Limb (tissue), 2 donors: Measurements from ENCODE around the gene KRT32.
"Not testable (repeated sequence)": the region's sequence is repeated elsewhere in the genome, so short reads cannot be mapped to it uniquely, and the experiment has no call there.

ENCODE experiments used
- DNase-seq, 2 donors: peaks; one replicate each; pipeline ENCODE4 v3.0.0-alpha.2; 2016; ENCODE audit errors: extremely low spot score in 2 of 2

KRT32 gene

DNA sequence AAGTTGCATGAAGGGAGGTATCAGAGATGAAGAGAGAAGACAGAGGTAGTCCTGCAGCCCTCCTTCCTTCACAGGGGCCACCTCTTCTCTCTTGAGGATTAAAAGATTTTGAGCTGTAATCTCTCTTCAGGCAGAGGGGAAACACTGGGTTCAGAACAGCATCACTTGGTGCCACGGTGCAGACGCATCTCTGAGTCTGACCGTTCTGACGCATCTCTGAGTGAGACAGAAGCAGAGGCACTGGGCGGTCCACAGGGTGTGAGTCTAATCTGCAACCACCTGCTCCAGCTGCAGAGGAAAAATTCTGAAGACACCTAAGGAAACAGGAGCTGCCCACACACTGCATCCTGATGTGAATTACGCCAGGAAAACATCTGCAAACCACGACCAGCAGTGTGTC is 37.5 kb downstream of the KRT32 start:
- DNase-seq = no peak

GRCh38 chr17:41428591-41429291 is 38.4 kb downstream of the KRT32 start:
- DNase-seq = no peak

DNA sequence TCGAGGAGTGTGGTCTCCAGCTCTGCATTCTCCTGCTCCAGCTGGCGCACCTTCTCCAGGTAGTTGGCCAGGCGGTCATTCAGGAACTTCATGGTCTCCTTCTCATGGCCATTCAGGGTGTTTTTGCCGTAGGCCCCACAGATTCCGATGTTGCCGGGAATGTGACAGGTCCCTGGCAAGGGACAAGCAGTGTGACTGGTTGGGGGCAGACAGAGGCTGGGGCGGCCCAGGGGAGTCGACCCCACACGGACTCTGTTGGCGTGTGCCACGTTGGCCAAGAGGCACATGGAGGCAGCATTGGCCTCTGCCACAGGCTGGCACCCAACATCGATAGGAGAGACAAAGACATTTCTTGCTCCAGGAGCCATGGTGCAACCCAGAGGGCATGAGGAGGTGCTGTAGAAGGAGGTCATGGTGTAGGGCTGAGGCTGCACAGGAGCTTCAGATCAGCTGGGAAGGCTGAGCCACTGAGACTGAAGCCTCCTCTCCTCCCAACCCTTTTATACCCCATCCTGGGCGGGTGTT is 43.0 kb downstream of the KRT32 start, which contains the start of gene KRT37:
TSS of gene KRT37 (minus strand) at position 475 of the 525 bp plus-strand sequence. CDS start at position 413, 62 bp downstream.
- DNase-seq = no peak

GRCh38 chr17:41422586-41422985 is 44.6 kb downstream of the KRT32 start:
- not testable (repeated sequence) for DNase-seq

DNA sequence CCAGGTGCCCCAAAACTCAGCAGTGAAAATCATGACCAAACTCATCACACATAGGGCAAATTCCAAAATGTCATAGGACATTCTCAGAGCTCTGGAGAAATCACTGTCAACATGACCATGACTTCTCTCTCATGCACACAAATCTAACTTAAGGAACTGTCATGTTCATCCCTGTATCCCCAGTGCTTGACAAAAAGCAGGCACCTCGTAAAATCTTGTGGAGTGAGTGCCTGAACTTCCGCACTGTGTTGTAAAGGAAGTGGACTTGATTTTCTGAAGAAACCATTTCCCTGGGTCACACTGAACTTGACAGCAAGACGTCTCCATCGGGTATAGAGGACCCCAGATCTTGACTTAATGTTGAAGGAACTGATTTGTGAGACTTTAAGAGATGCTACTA is 45.6 kb downstream of the KRT32 start:
- DNase-seq = no peak

GRCh38 chr17:41421116-41421515 is 46.1 kb downstream of the KRT32 start:
- no peak for DNase-seq

GRCh38 chr17:41420134-41420533 is 47.1 kb downstream of the KRT32 start:
- DNase-seq = no peak

- no peak for DNase-seq
Measured at GRCh38 chr17:41419716-41420115, 47.5 kb downstream of the KRT32 start.

- no peak for DNase-seq
Measured at GRCh38 chr17:41418116-41418860, 48.9 kb downstream of the KRT32 start.

DNA sequence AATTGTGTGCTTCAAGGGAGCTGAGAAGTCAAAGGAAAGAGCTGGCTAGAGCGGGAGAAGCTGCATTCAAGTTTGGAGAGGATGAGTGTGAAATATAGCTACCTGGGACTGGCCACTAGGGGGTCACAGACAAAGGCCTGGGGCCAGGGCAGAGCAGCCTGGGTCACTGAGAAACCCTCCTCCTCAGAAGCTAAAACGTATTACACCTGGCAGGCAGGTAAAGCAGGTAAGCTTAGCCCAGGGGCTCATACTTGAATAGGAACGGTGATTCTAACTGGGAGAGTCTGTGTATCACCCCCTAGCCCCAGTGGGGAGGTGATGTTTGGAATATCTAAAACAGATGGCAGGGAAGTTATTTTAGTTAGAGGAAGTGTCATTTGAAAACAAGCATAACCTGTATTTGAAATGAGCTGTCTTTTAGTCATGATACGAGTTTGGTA is 49.6 kb downstream of the KRT32 start:
- DNase-seq = no peak

DNA sequence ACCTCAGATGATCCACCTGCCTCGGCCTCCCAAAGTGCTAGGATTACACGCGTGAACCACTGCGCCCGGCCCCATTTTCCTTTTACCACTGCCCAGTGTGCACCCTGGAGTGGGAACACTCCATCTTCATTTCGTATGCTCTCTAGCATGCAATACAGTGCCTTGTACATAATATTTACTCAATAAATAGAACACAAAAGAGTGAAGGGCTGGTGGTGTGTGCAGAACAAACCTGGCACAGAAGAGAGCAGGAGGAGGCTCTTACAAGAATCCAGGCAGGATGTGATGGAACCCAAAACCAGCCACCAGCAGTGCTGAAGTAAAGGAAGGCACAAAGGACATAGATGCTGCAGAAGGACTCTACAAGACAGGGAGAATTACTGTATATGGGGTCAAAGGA is 50.1 kb downstream of the KRT32 start:
- no peak for DNase-seq

GRCh38 chr17:41416479-41416878 is 50.7 kb downstream of the KRT32 start:
- no peak for DNase-seq

DNA sequence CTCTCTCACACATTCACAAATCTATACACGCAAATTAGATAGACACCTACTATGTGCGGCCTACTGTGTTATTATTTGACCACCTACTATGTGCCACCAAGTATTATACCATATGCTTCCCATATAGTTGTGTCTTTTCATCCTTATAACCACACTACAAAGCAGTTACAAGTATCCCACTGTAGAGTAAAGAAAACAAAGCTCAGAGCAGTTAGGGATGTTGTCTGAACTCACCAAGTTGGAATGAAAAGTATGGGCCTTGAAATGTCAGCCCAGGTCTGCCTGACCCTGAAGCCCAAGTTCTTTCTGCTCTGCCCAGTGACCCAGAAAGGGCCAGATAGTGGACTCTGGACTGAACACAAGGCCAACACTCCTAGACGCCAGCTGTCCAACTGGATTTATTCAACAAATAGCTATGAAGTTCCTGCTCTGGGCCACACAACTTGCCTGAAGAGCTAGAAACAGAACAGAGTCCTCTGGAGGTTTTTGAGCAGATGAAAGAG is 51.3 kb downstream of the KRT32 start:
- DNase-seq = no peak

GRCh38 chr17:41415411-41415810 is 51.8 kb downstream of the KRT32 start:
- DNase-seq = no peak

GRCh38 chr17:41413982-41414381 is 53.2 kb downstream of the KRT32 start:
- no peak for DNase-seq

DNA sequence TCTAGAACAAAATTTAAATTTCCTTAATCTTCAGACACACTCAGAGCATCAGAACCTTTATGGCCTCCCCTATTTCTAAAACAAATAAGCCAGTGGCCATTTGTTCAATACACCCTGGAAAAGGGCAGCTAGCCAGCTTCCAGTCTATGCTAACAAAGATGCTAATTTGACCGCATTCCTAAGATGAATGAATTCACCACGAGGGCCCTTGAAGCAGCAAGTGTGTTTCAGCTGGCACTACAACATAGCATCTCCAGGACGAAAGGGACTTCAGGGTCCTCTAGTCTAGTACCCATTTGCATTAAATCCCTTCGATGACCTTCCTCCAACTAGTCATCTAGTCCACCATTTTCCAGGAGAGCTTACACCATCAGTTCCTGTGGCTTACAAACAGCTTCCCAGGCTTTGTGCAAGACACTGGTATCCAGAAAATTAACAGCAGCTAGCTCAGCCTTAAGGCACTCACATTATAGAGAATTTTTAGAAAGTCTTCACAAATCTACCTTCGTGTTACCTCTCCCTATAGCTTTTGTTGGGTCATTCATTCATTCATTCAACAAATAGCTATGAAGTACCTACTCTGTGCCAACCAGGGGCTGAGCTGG is 53.7 kb downstream of the KRT32 start:
- DNase-seq = no peak

- no peak for DNase-seq
Measured at GRCh38 chr17:41411072-41411840, 55.9 kb downstream of the KRT32 start.
